Esophagus squamous epithelium (tissue), 4 donors: ENCODE data around the gene ROS1.

Experiments
- CTCF ChIP-seq, 6 experiments: fragments of 450-650 bp in 4 of 6; fragments of 200-600 bp in 2 of 6; sonication (generic) in 2 of 6; IDR thresholded peaks; one replicate each; pipeline ENCODE4 v1.5.1; 2016 to 2019; ENCODE audit warnings: antibody characterized with exemption in 6 of 6, mild to moderate bottlenecking in 4 of 6, moderate library complexity in 4 of 6
- POLR2A ChIP-seq, 4 donors: fragments of 450-650 bp; IDR thresholded peaks; one replicate each; pipeline ENCODE4 v1.6.1; 2017; ENCODE audit warnings: antibody characterized with exemption in 4 of 4, mild to moderate bottlenecking in 4 of 4, moderate library complexity in 3 of 4

GRCh38 chr6:117275711-117276110, 150.0 kb downstream of the ROS1 start:
- TF ChIP-seq CTCF (IDR thresholded peaks at IDR 0.05), result no peak
- TF ChIP-seq POLR2A (IDR thresholded peaks at IDR 0.05), result no peak
